HFFc6 (cell line): ENCODE measurements around the gene LINGO3. TPM values are rescaled to one million over a fixed set of nuclear protein-coding genes. Genes with fewer than 3 reads are reported as not detected.

Experiments used
- DNase-seq: peaks from one replicate; pipeline ENCODE4 v3.0.0-alpha.2; 2018
- H3K27ac Mint-ChIP-seq: 2 replicates; pipeline ENCODE4 v1.8.0; 2020; ENCODE audit warnings: mild to moderate bottlenecking, mixed read lengths
- H3K27me3 Mint-ChIP-seq: 2 replicates; pipeline ENCODE4 v1.8.0; 2021; ENCODE audit warnings: mild to moderate bottlenecking, moderate library complexity, mixed read lengths; ENCODE audit not compliant: insufficient read depth
- H3K36me3 Mint-ChIP-seq: 2 replicates; pipeline ENCODE4 v1.8.0; 2021; ENCODE audit warnings: low read depth, mixed read lengths
- H3K4me1 Mint-ChIP-seq: 2 replicates; pipeline ENCODE4 v1.8.0; 2020; ENCODE audit warnings: low read depth, mixed read lengths
- H3K4me3 Mint-ChIP-seq: 2 replicates; pipeline ENCODE4 v1.8.0; 2020; ENCODE audit warnings: mild to moderate bottlenecking, moderate library complexity, mixed read lengths
- H3K9me3 Mint-ChIP-seq: 2 replicates; pipeline ENCODE4 v1.8.0; 2020; ENCODE audit warnings: mild to moderate bottlenecking, mixed read lengths
- total RNA-seq, 6 experiments: library from RNA; stranded (reverse); fragmentation: NEBNext Ultra II Directional; extraction: Animal tissue kit (Norgen Biotek cat#: 25700); gene quantifications; 2 replicates in 1 of 6; 3 replicates in 5 of 6; pipeline ENCODE4 v1.2.3, GENCODE V29; 2021
- TF ChIP-seq, protein P1 (sequence below): fragments of 200-600 bp; sonication (generic); IDR thresholded peaks from 2 replicates; pipeline ENCODE4 v1.5.0; 2021; ENCODE audit warnings: antibody characterized with exemption, mild to moderate bottlenecking

The LINGO3 gene
- total RNA-seq, 6 experiments from 2014 or later = not detected

DNA sequence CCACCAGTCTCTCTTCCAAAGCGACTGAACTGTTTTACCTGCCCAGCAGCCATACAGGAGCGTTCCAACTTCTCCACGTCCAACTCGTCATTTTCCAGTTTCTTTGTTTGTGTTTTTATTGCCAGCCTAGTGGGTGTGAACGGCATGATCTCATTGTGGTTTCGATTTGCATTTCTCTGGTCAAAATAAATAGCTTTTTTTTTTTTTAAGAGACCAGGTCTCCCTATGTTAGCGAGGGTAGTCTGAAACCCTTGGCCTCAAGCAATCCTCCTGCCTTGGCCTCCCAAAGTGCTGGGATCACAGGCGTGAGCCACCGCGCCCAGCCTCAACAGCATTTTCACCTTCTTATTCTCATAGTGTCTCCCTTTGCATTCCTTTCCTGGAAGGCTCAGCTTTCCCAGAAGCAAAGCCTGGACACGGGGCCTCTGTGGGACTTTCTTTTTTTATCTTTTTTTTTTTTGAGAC, 47.6 kb downstream of the LINGO3 start:
- TF ChIP-seq, protein P1, sequence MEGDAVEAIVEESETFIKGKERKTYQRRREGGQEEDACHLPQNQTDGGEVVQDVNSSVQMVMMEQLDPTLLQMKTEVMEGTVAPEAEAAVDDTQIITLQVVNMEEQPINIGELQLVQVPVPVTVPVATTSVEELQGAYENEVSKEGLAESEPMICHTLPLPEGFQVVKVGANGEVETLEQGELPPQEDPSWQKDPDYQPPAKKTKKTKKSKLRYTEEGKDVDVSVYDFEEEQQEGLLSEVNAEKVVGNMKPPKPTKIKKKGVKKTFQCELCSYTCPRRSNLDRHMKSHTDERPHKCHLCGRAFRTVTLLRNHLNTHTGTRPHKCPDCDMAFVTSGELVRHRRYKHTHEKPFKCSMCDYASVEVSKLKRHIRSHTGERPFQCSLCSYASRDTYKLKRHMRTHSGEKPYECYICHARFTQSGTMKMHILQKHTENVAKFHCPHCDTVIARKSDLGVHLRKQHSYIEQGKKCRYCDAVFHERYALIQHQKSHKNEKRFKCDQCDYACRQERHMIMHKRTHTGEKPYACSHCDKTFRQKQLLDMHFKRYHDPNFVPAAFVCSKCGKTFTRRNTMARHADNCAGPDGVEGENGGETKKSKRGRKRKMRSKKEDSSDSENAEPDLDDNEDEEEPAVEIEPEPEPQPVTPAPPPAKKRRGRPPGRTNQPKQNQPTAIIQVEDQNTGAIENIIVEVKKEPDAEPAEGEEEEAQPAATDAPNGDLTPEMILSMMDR = no peak
- no peak for DNase-seq
- no peak overlapping the region; the same call in 1 of the 2 replicates for H3K4me3 Mint-ChIP-seq
- H3K36me3 Mint-ChIP-seq = no peaks in the 10 kb centered on the region
- H3K9me3 Mint-ChIP-seq = no peaks in the 10 kb centered on the region
- H3K4me1 Mint-ChIP-seq = peaks cover 13% of the 10 kb centered on the region
- no peak overlapping the region for H3K27ac Mint-ChIP-seq
- H3K27me3 Mint-ChIP-seq = peaks cover 2% of the 10 kb centered on the region

DNA sequence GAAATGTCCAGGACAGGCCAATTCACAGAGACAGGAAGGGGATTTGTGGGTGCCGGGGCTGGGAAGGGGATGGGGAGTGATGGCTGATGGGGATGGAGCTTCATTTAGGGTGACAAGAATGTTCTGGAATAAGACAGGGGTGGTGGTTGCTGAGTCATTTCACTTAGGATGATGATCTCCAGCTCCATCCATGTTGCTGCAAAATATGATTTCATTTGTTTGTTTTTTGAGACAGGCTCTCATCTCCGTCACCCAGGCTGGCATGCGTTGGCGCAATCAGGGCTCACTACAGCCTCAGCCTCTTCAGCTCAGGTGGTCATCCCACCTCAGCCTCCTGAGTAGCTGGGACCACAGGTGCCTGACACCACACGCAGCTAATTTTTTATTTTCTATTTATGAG, 48.6 kb downstream of the LINGO3 start:
- peak; percentile 34 for DNase-seq
- Mint-ChIP-seq H3K4me1 (peaks cover 13% of the 10 kb centered on the region), H3K9me3 (no peaks in the 10 kb centered on the region), H3K36me3 (no peaks in the 10 kb centered on the region), H3K4me3 (0 out of 2 replicates have a peak overlapping the region, but pooled peaks have one; percentile 5), H3K27me3 (peaks cover 2% of the 10 kb centered on the region), H3K27ac (peak overlapping the region; percentile 41)
- TF ChIP-seq, protein P1 = no peak

Other genes starting within 250 kb of the LINGO3 start
- 10 to 100 TPM; 47.1 to 52.6 (median 51.2) TPM for gene MOB3A, start 211.8 kb downstream of the LINGO3 start, total RNA-seq
- gene IZUMO4, start 211.2 kb downstream of the LINGO3 start, total RNA-seq = 1 to 10 TPM in 5 of 6 experiments, under 1 TPM in 1; 0.68 to 1.9 (median 1.5) TPM
- gene AP3D1, start 156.6 kb downstream of the LINGO3 start, total RNA-seq = 100 to 1,000 TPM; 139 to 169 (median 151) TPM
- 10 to 100 TPM; 18.5 to 22.9 (median 21.3) TPM for gene DOT1L, start 144.2 kb downstream of the LINGO3 start, total RNA-seq
- 10 to 100 TPM; 45.9 to 57.3 (median 50.2) TPM for gene PLEKHJ1, start 71.8 kb downstream of the LINGO3 start, total RNA-seq
- gene SF3A2, start 71.3 kb downstream of the LINGO3 start, total RNA-seq = 10 to 100 TPM; 48.7 to 60.6 (median 54.8) TPM
- gene AMH, start 58.8 kb downstream of the LINGO3 start, total RNA-seq = 1 to 10 TPM in 5 of 6 experiments, under 1 TPM in 1; 0.98 to 2.3 (median 1.4) TPM
- under 1 TPM; 0.27 to 0.99 (median 0.72) TPM for gene JSRP1, start 51.7 kb downstream of the LINGO3 start, total RNA-seq
- under 1 TPM; 0.07 to 0.53 (median 0.36) TPM for gene PEAK3, start 26.0 kb downstream of the LINGO3 start, total RNA-seq
- gene LSM7, start 20.4 kb upstream of the LINGO3 start, total RNA-seq = 100 to 1,000 TPM in 5 of 6 experiments, 10 to 100 TPM in 1; 92.1 to 137 (median 118) TPM
- 10 to 100 TPM; 32.9 to 41.8 (median 33.9) TPM for gene SPPL2B, start 20.5 kb upstream of the LINGO3 start, total RNA-seq
- not detected for gene TMPRSS9, start 52.1 kb upstream of the LINGO3 start, total RNA-seq
- gene TIMM13, start 119.4 kb upstream of the LINGO3 start, total RNA-seq = 100 to 1,000 TPM in 3 of 6 experiments, 10 to 100 TPM in 3; 87.2 to 124 (median 98.8) TPM
- 100 to 1,000 TPM in 5 of 6 experiments, 10 to 100 TPM in 1; 77.6 to 131 (median 121) TPM for gene LMNB2, start 148.8 kb upstream of the LINGO3 start, total RNA-seq
- gene GADD45B, start 168.0 kb upstream of the LINGO3 start, total RNA-seq = 10 to 100 TPM; 35.5 to 55.7 (median 39.1) TPM